Testis (tissue), 2 donors: ENCODE data around the gene FGGY.

ENCODE experiments used
- CTCF ChIP-seq, 3 experiments: fragments of 450-650 bp in 2 of 3; fragments of 200-600 bp in 1 of 3; sonication (generic) in 1 of 3; IDR thresholded peaks; one replicate each; pipeline ENCODE4 v1.5.1; 2016 to 2019; ENCODE audit warnings: antibody characterized with exemption in 3 of 3, mild to moderate bottlenecking in 2 of 3, moderate library complexity in 1 of 3
- POLR2A ChIP-seq: fragments of 450-650 bp; IDR thresholded peaks from one replicate; pipeline ENCODE4 v1.6.1; 2017; ENCODE audit warnings: antibody characterized with exemption, mild to moderate bottlenecking, moderate library complexity

- TF ChIP-seq CTCF (IDR thresholded peaks at IDR 0.05) (no peak), POLR2A (no peak)
Observed at GRCh38 chr1:59691261-59691660, 394.4 kb downstream of the FGGY start.
